H1 (cell line): ENCODE measurements around the gene TERB1. TPM values are rescaled to one million over a fixed set of nuclear protein-coding genes. Genes with fewer than 3 reads are reported as not detected.

ENCODE experiments used
- BCL11A ChIP-seq, 2 experiments: IDR thresholded peaks; one replicate each; pipeline ENCODE4 v1.6.1; 2011; ENCODE audit warnings: low read depth in 2 of 2, low read length in 2 of 2, mild to moderate bottlenecking in 2 of 2
- FOSL1 ChIP-seq: IDR thresholded peaks from 2 replicates; pipeline ENCODE4 v1.6.1; 2011; ENCODE audit warnings: mild to moderate bottlenecking, low read depth, low read length, moderate library complexity; ENCODE audit not compliant: insufficient read depth
- GABPA ChIP-seq: IDR thresholded peaks from 2 replicates; pipeline ENCODE4 v1.6.1; 2011; ENCODE audit warnings: mild to moderate bottlenecking, low read length, moderate library complexity, borderline replicate concordance; ENCODE audit not compliant: insufficient read depth
- HDAC6 ChIP-seq: IDR thresholded peaks from one replicate; pipeline ENCODE4 v1.7.1; 2012; ENCODE audit warnings: low read depth, mild to moderate bottlenecking, inconsistent platforms, low read length, moderate library complexity
- SIX5 ChIP-seq: IDR thresholded peaks from 2 replicates; pipeline ENCODE4 v1.6.1; 2011; ENCODE audit warnings: mild to moderate bottlenecking, low read depth, low read length
- SRF ChIP-seq: IDR thresholded peaks from 2 replicates; pipeline ENCODE4 v1.6.1; 2011; ENCODE audit warnings: mild to moderate bottlenecking, low read depth, low read length, moderate library complexity
- polyA plus RNA-seq, 7 experiments: library from polyadenylated mRNA; depleted of rRNA in 3 of 7; stranded (reverse) in 5 of 7; unstranded in 2 of 7; fragments of >200 nt in 5 of 7; fragments of 200-250 nt in 2 of 7; gene quantifications; 1 replicate in 5 of 7; 2 replicates in 1 of 7; 4 replicates in 1 of 7; pipeline versions ENCODE4 v1.2.1 to v1.2.3, GENCODE V29; 2011 to 2013; ENCODE audit warnings: missing spikeins in 2 of 7, mixed read lengths in 2 of 7
- total RNA-seq: library from RNA; stranded (reverse); fragmentation: NEBNext Ultra II Directional; extraction: Animal tissue kit (Norgen Biotek cat#: 25700); gene quantifications from 2 replicates; pipeline ENCODE4 v1.2.1, GENCODE V29; 2021
- TF ChIP-seq, protein P1 (sequence below), 3 experiments: IDR thresholded peaks; 1 replicate in 2 of 3; 2 replicates in 1 of 3; pipeline versions ENCODE4 v1.5.1 to v1.6.1; 2011; ENCODE audit warnings: low read length in 3 of 3, mild to moderate bottlenecking in 3 of 3, inconsistent platforms in 2 of 3, low read depth in 1 of 3, moderate library complexity in 1 of 3; ENCODE audit not compliant: insufficient read depth in 1 of 3; ENCODE audit errors: control extremely low read depth in 1 of 3
- TF ChIP-seq, protein P2 (sequence below): IDR thresholded peaks from 2 replicates; pipeline ENCODE4 v1.6.1; 2012; ENCODE audit warnings: inconsistent platforms

TERB1 gene
- total and polyA plus RNA-seq, 2 of the 8 experiments (the other 6 are each of a cell fraction or from before 2014, with no cell fraction given) = not detected

- TF ChIP-seq, protein P1, sequence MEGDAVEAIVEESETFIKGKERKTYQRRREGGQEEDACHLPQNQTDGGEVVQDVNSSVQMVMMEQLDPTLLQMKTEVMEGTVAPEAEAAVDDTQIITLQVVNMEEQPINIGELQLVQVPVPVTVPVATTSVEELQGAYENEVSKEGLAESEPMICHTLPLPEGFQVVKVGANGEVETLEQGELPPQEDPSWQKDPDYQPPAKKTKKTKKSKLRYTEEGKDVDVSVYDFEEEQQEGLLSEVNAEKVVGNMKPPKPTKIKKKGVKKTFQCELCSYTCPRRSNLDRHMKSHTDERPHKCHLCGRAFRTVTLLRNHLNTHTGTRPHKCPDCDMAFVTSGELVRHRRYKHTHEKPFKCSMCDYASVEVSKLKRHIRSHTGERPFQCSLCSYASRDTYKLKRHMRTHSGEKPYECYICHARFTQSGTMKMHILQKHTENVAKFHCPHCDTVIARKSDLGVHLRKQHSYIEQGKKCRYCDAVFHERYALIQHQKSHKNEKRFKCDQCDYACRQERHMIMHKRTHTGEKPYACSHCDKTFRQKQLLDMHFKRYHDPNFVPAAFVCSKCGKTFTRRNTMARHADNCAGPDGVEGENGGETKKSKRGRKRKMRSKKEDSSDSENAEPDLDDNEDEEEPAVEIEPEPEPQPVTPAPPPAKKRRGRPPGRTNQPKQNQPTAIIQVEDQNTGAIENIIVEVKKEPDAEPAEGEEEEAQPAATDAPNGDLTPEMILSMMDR (IDR thresholded peaks at IDR 0.05; ENCODE audit: control extremely low read depth in 1 of 3, insufficient read depth in 1 of 3, low read depth in 1 of 3, low read length in 3 of 3) = no peak
- no peak for TF ChIP-seq GABPA
- TF ChIP-seq HDAC6 = no peak
- TF ChIP-seq SRF = no peak
- TF ChIP-seq SIX5 = no peak
- TF ChIP-seq, protein P2, sequence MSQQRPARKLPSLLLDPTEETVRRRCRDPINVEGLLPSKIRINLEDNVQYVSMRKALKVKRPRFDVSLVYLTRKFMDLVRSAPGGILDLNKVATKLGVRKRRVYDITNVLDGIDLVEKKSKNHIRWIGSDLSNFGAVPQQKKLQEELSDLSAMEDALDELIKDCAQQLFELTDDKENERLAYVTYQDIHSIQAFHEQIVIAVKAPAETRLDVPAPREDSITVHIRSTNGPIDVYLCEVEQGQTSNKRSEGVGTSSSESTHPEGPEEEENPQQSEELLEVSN = no peak
- TF ChIP-seq FOSL1 = no peak
- no peak for TF ChIP-seq BCL11A (IDR thresholded peaks at IDR 0.05; ENCODE audit: low read depth in 2 of 2, low read length in 2 of 2)
These were observed 89.8 kb downstream of the TERB1 start (continued) for GRCh38 chr16:66711581-66711980.
